Activated CD8-positive, alpha-beta T cell treated with anti-CD3 and anti-CD28 coated beads for 36 hours (primary cell): ENCODE measurements around the gene ZFYVE9. TPM values are rescaled to one million over a fixed set of nuclear protein-coding genes. Genes with fewer than 3 reads are reported as not detected.

Source experiments
- ATAC-seq: fragments of 200-7000 bp; cut with Tn5 transposase; one replicate; pipeline ENCODE4 v1.10.0; 2021; ENCODE audit warnings: mild to moderate bottlenecking, moderate library complexity
- CTCF ChIA-PET: fragments of 350-600 bp; sonication (Branson Sonifier 250); formaldehyde crosslinking; loops from one replicate; lab custom pipeline; 2021; ENCODE audit warnings: antibody characterized with exemption; lab: Charles Lee
- POLR2A ChIA-PET: fragments of 350-600 bp; sonication (Branson Sonifier 250); formaldehyde crosslinking; loops from one replicate; lab custom pipeline; 2021; ENCODE audit warnings: antibody characterized with exemption; lab: Charles Lee
- DNase-seq: peaks from one replicate; pipeline ENCODE4 v3.0.0-alpha.2; 2020
- H3K27ac Mint-ChIP-seq: one replicate; pipeline ENCODE4 v1.8.0; 2021; ENCODE audit warnings: mild to moderate bottlenecking, mixed read lengths
- H3K27me3 Mint-ChIP-seq: one replicate; pipeline ENCODE4 v1.8.0; 2021; ENCODE audit warnings: mixed read lengths
- H3K36me3 Mint-ChIP-seq: one replicate; pipeline ENCODE4 v1.8.0; 2021; ENCODE audit warnings: low read depth, mixed read lengths
- H3K4me1 Mint-ChIP-seq: one replicate; pipeline ENCODE4 v1.8.0; 2021; ENCODE audit warnings: low read depth, mixed read lengths
- H3K4me3 Mint-ChIP-seq: one replicate; pipeline ENCODE4 v1.8.0; 2021; ENCODE audit warnings: mild to moderate bottlenecking, moderate library complexity, mixed read lengths
- H3K9me3 Mint-ChIP-seq: one replicate; pipeline ENCODE4 v1.8.0; 2021; ENCODE audit warnings: mixed read lengths
- CTCF ChIP-seq: fragments of 200-600 bp; IDR thresholded peaks from one replicate; pipeline ENCODE4 v1.8.0; 2022; ENCODE audit warnings: antibody characterized with exemption, mild to moderate bottlenecking
- intact Hi-C: fragments of 100-400 bp; cut with micrococcal nuclease; formaldehyde crosslinking; loops from one replicate; pipeline ENCODE4 v1.10.0; 2022
- total RNA-seq, 2 experiments: library from RNA; stranded (reverse); gene quantifications; one replicate each; pipeline ENCODE4 v1.2.3, GENCODE V29; 2021

ZFYVE9 gene
- total RNA-seq, 2 experiments from 2014 or later: 5.0 to 5.6 TPM

GRCh38 chr1:52152572-52152971 lies 10.7 kb downstream of the ZFYVE9 start:
- ATAC-seq (no peak), DNase-seq (no peak)
- H3K4me3 Mint-ChIP-seq: no peak overlapping the region
- CTCF ChIA-PET: interaction anchor here (1.1 to 1.7 kb wide), 2 partner anchors 13 to 25 kb away, joined by 4 to 5 read pairs; no protein-coding TSS in a partner anchor
- no peak overlapping the region for H3K27ac Mint-ChIP-seq
- intact Hi-C loops: no loop called here
- H3K9me3 Mint-ChIP-seq: no peaks in the 10 kb centered on the region
- no peaks in the 10 kb centered on the region for H3K36me3 Mint-ChIP-seq
- POLR2A ChIA-PET: interaction anchor here (1.0 to 1.3 kb wide), 2 partner anchors 10 to 47 kb away, joined by 3 to 4 read pairs; no protein-coding TSS in a partner anchor
- no peaks in the 10 kb centered on the region for H3K27me3 Mint-ChIP-seq
- peaks cover 5% of the 10 kb centered on the region for H3K4me1 Mint-ChIP-seq
- TF ChIP-seq CTCF: no peak

- Mint-ChIP-seq H3K27ac (no peak overlapping the region), H3K36me3 (no peaks in the 10 kb centered on the region), H3K27me3 (no peaks in the 10 kb centered on the region), H3K4me1 (peaks cover 9% of the 10 kb centered on the region), H3K9me3 (no peaks in the 10 kb centered on the region), H3K4me3 (no peak overlapping the region)
- CTCF ChIA-PET: interaction anchor here (1.1 to 1.7 kb wide), 2 partner anchors 13 to 26 kb away, joined by 4 to 5 read pairs; no protein-coding TSS in a partner anchor
- ATAC-seq (no peak), DNase-seq (no peak)
- intact Hi-C loops: no loop called here
- POLR2A ChIA-PET: interaction anchor here (1.0 to 1.3 kb wide), 2 partner anchors 10 to 47 kb away, joined by 3 to 4 read pairs; no protein-coding TSS in a partner anchor
- no peak for TF ChIP-seq CTCF
These were observed 11.1 kb downstream of the ZFYVE9 start for GRCh38 chr1:52153010-52153409.

- CTCF ChIA-PET: no interaction called here
- DNase-seq (no peak), ATAC-seq (no peak)
- no peak overlapping the region for H3K4me3 Mint-ChIP-seq
- no peak overlapping the region for H3K27ac Mint-ChIP-seq
- no peaks in the 10 kb centered on the region for H3K9me3 Mint-ChIP-seq
- POLR2A ChIA-PET: interaction anchor here (1.0 to 1.4 kb wide), 3 partner anchors 11 to 48 kb away, joined by 3 to 4 read pairs (median 3); no protein-coding TSS in a partner anchor
- no peaks in the 10 kb centered on the region for H3K27me3 Mint-ChIP-seq
- H3K4me1 Mint-ChIP-seq: peaks cover 11% of the 10 kb centered on the region
- intact Hi-C loops: no loop called here
- no peaks in the 10 kb centered on the region for H3K36me3 Mint-ChIP-seq
- no peak for TF ChIP-seq CTCF
These were observed 12.0 kb downstream of the ZFYVE9 start for GRCh38 chr1:52153898-52154297.

- POLR2A ChIA-PET: interaction anchor here (0.7 kb wide), 1 partner anchor 100 kb away, joined by 3 read pairs; no protein-coding TSS in a partner anchor
- intact Hi-C loops: no loop called here
- TF ChIP-seq CTCF: no peak
- Mint-ChIP-seq H3K9me3 (no peaks in the 10 kb centered on the region), H3K27me3 (no peaks in the 10 kb centered on the region), H3K4me1 (peaks cover 11% of the 10 kb centered on the region), H3K4me3 (no peak overlapping the region), H3K27ac (no peak overlapping the region), H3K36me3 (no peaks in the 10 kb centered on the region)
- CTCF ChIA-PET: no interaction called here
- DNase-seq (no peak), ATAC-seq (no peak)
These were observed 14.6 kb downstream of the ZFYVE9 start for GRCh38 chr1:52156460-52156859.

- ChIA-PET POLR2A (interaction anchor here (0.7 kb wide), 1 partner anchor 10 kb away, joined by 3 read pairs; no protein-coding TSS in a partner anchor), CTCF (no interaction called here)
- no peaks in the 10 kb centered on the region for H3K27me3 Mint-ChIP-seq
- DNase-seq (no peak), ATAC-seq (no peak)
- intact Hi-C loops: no loop called here
- H3K4me1 Mint-ChIP-seq: peaks cover 11% of the 10 kb centered on the region
- no peak overlapping the region for H3K27ac Mint-ChIP-seq
- no peaks in the 10 kb centered on the region for H3K9me3 Mint-ChIP-seq
- TF ChIP-seq CTCF: no peak
- no peaks in the 10 kb centered on the region for H3K36me3 Mint-ChIP-seq
- H3K4me3 Mint-ChIP-seq: no peak overlapping the region
These were observed 15.7 kb downstream of the ZFYVE9 start for GRCh38 chr1:52157582-52157981.
